Measurements from ENCODE around the gene EGF.
"Not testable (repeated sequence)": the region's sequence is repeated elsewhere in the genome, so short reads cannot be mapped to it uniquely, and the experiment has no call there.

EGF gene

GRCh38 chr4:109998867-109999584 is 86.3 kb downstream of the EGF start:
- DNase-seq = peak; percentile 38 to 85 (median 54)

GRCh38 chr4:109999585-109999912 is 86.9 kb downstream of the EGF start:
- DNase-seq = no peak

- DNase-seq = no peak
These were observed 89.6 kb downstream of the EGF start for GRCh38 chr4:110002326-110002725.

GRCh38 chr4:110003401-110004187 is 90.9 kb downstream of the EGF start:
- no peak for DNase-seq

GRCh38 chr4:110004556-110004955 is 91.9 kb downstream of the EGF start:
- no peak for DNase-seq

GRCh38 chr4:110005461-110006056 is 92.9 kb downstream of the EGF start:
- peak; percentile 19 to 79 (median 40) for DNase-seq

GRCh38 chr4:110007217-110007616 is 94.5 kb downstream of the EGF start:
- no peak for DNase-seq

GRCh38 chr4:110008540-110008939 is 95.9 kb downstream of the EGF start:
- no peak for DNase-seq

GRCh38 chr4:110009550-110009949 is 96.9 kb downstream of the EGF start:
- DNase-seq = peak in 2 of 3 experiments; percentile 47 to 85

GRCh38 chr4:110010797-110011196 is 98.1 kb downstream of the EGF start:
- DNase-seq = no peak

- no peak for DNase-seq
These were observed 100.2 kb downstream of the EGF start for GRCh38 chr4:110012917-110013316.

- DNase-seq = no peak
These were observed 101.5 kb downstream of the EGF start for GRCh38 chr4:110014233-110014632.

GRCh38 chr4:110019153-110019552 is 106.5 kb downstream of the EGF start:
- DNase-seq = no peak

- no peak for DNase-seq
These were observed 107.5 kb downstream of the EGF start for GRCh38 chr4:110020139-110020538.

- DNase-seq = no peak
These were observed 108.2 kb downstream of the EGF start for GRCh38 chr4:110020646-110021443.

GRCh38 chr4:110022457-110022856 is 109.8 kb downstream of the EGF start:
- DNase-seq = no peak

- DNase-seq = peak in 1 of 3 experiments; percentile 11
These were observed 112.4 kb downstream of the EGF start for GRCh38 chr4:110025056-110025455.

GRCh38 chr4:110025718-110026117 is 113.0 kb downstream of the EGF start:
- peak in 1 of 3 experiments; percentile 11 for DNase-seq

GRCh38 chr4:110032603-110033002 is 119.9 kb downstream of the EGF start:
- no peak for DNase-seq

GRCh38 chr4:110033355-110034025 is 120.8 kb downstream of the EGF start:
- DNase-seq = peak in 1 of 3 experiments; percentile 3

- DNase-seq = no peak
These were observed 121.3 kb downstream of the EGF start for GRCh38 chr4:110034026-110034393.

- DNase-seq = not testable (repeated sequence)
These were observed 126.5 kb downstream of the EGF start for GRCh38 chr4:110039164-110039563.

- DNase-seq = no peak
These were observed 129.1 kb downstream of the EGF start for GRCh38 chr4:110041735-110042134.
